Measurements from ENCODE around the gene CHAT.

The CHAT gene

GRCh38 chr10:49613882-49614241 lies at the start of gene CHAT:
Gene CHAT (plus strand): TSS chr10:49614037. CDS start chr10:49614190, 153 bp downstream.
- DNase-seq, result peak; percentile 32

GRCh38 chr10:49564461-49565009 lies 49.3 kb upstream of the CHAT start:
- no peak for DNase-seq

- DNase-seq, result no peak
Observed at GRCh38 chr10:49567810-49568209, 46.0 kb upstream of the CHAT start.

GRCh38 chr10:49568235-49568634 lies 45.6 kb upstream of the CHAT start:
- DNase-seq, result no peak

- DNase-seq, result no peak
Observed at GRCh38 chr10:49569031-49569631, 44.7 kb upstream of the CHAT start.

GRCh38 chr10:49571388-49571787 lies 42.4 kb upstream of the CHAT start:
- DNase-seq, result no peak

GRCh38 chr10:49572594-49573114 lies 41.2 kb upstream of the CHAT start:
- DNase-seq, result no peak

GRCh38 chr10:49575489-49576072 lies 38.3 kb upstream of the CHAT start:
- no peak for DNase-seq

- DNase-seq, result no peak
Observed at GRCh38 chr10:49577182-49577925, 36.5 kb upstream of the CHAT start.

GRCh38 chr10:49578392-49578791 lies 35.4 kb upstream of the CHAT start:
- DNase-seq, result no peak

GRCh38 chr10:49579621-49580020 lies 34.2 kb upstream of the CHAT start:
- DNase-seq, result no peak

GRCh38 chr10:49585387-49585786 lies 28.4 kb upstream of the CHAT start:
- no peak for DNase-seq

GRCh38 chr10:49587981-49588380 lies 25.9 kb upstream of the CHAT start:
- DNase-seq, result no peak

GRCh38 chr10:49592726-49593563 lies 20.9 kb upstream of the CHAT start:
- peak; percentile 82 for DNase-seq

- DNase-seq, result no peak
Observed at GRCh38 chr10:49593564-49593875, 20.3 kb upstream of the CHAT start.

- DNase-seq, result no peak
Observed at GRCh38 chr10:49593998-49594397, 19.8 kb upstream of the CHAT start.

GRCh38 chr10:49594594-49594993 lies 19.2 kb upstream of the CHAT start:
- DNase-seq, result no peak

- no peak for DNase-seq
Observed at GRCh38 chr10:49595003-49595712, 18.7 kb upstream of the CHAT start.

GRCh38 chr10:49595713-49596492 lies 17.9 kb upstream of the CHAT start:
- no peak for DNase-seq

GRCh38 chr10:49596493-49596809 lies 17.4 kb upstream of the CHAT start:
- DNase-seq, result no peak

GRCh38 chr10:49596836-49597235 lies 17.0 kb upstream of the CHAT start:
- no peak for DNase-seq

Data from activated CD8-positive, alpha-beta memory T cell treated with anti-CD3 and anti-CD28 coated beads, Interleukin-2, amount 50 U/mL, for 48 hours (primary cell).